Left ventricle myocardium superior (tissue), 1 donor: ENCODE measurements around the gene EVL. TPM values are rescaled to one million over a fixed set of nuclear protein-coding genes. Genes with fewer than 3 reads are reported as not detected.
"Not testable (repeated sequence)": the region's sequence is repeated elsewhere in the genome, so short reads cannot be mapped to it uniquely, and the experiment has no call there.

ENCODE experiments used
- ATAC-seq: fragments of 200-7000 bp; cut with Tn5 transposase; one replicate; pipeline ENCODE4 v1.9.1; 2020; ENCODE audit warnings: mild to moderate bottlenecking, moderate library complexity
- DNase-seq: peaks from one replicate; pipeline ENCODE4 v3.0.0-alpha.2; 2020
- intact Hi-C: fragments of 100-400 bp; cut with micrococcal nuclease; formaldehyde crosslinking; loops from one replicate; pipeline ENCODE4 v1.11.0; 2022
- long read RNA-seq: library from polyadenylated mRNA; unstranded; transcript quantifications from one replicate; pipeline ENCODE4 v2.0.0, GENCODE V29; 2021
- total RNA-seq: library from RNA; stranded (reverse); fragmentation: NEBNext Ultra II Directional; extraction: Animal tissue kit (Norgen Biotek cat#: 25700); gene quantifications from one replicate; pipeline ENCODE4 v1.2.1, GENCODE V29; 2021
- donor health status: DM: no; HTN: yes; CAD: no; lungs with severe emphysema.

EVL gene, protein sequence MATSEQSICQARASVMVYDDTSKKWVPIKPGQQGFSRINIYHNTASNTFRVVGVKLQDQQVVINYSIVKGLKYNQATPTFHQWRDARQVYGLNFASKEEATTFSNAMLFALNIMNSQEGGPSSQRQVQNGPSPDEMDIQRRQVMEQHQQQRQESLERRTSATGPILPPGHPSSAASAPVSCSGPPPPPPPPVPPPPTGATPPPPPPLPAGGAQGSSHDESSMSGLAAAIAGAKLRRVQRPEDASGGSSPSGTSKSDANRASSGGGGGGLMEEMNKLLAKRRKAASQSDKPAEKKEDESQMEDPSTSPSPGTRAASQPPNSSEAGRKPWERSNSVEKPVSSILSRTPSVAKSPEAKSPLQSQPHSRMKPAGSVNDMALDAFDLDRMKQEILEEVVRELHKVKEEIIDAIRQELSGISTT
- 54.4 TPM for total RNA-seq
- long read RNA-seq, transcript EVL-202 (14 exons, 2,353 nt): major isoform, 13 of 32 reads
- long read RNA-seq, partial matches to known transcripts: 9 of 32 reads
- long read RNA-seq, other reads (novel, unspliced or antisense): 8 of 32 reads

DNA sequence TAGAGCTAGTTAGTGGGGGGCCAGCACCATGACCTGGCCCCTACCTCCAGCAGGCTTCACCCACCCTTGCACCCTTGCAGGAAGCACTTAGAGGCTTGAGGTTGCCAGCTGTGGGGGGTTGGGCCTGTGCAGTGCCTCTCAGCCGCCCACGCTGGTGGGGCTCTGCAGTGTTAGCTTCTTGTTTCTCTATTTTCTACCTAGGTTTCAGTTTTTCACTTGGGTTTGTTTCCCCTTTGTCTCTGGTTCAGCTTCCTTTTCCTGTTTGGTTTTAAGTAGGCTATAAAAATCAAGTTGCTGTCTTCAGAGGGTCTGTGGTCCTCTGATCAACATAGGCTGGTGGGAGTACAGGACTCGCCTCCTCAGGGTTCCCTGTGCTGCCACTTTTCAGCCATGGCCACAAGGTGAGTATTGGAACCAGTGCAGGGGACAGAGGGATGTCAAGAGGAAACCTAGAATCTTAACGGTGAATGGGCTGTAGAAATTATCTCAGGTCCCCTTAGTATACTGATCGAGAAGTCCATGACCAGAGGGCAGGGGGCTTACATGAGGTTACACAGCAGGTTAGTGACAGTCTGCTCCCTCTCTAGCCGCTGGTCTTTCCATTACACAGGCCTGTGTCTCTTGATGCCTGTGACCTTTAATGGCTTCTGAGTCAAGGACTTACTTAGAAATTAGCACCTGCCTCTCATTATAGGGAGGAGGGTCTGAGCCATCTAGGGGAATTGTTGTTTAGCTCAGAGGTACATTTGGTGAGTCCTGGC, at the start of gene EVL:
Gene EVL, plus strand, starts transcription at position 312 of the 761 bp plus-strand sequence. Its CDS starts 79 bp downstream, at position 391.
- ATAC-seq (peak; percentile 65), DNase-seq (peak; percentile 58)
- intact Hi-C loops: no loop called here

DNA sequence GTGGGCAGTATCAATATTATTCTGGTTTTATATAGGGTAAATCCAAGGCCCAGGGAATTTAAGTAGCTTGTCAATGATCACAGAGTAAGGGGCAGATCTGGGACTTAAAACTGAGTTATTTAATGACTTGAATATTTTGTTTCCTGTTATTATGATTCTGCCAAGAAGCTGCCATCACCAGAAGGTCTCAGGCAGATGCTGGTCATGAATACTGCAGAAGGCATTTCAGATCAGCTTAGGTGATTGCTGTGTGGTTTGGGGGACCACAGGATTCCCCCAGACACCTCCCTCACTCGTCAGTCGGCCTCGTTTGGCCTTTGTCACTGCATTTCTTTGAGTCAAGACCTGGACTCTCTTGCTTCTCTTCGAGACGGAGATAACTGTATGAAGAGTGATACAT, 47.7 kb upstream of the EVL start:
- intact Hi-C loops: no loop called here
- no peak for DNase-seq
- no peak for ATAC-seq

DNA sequence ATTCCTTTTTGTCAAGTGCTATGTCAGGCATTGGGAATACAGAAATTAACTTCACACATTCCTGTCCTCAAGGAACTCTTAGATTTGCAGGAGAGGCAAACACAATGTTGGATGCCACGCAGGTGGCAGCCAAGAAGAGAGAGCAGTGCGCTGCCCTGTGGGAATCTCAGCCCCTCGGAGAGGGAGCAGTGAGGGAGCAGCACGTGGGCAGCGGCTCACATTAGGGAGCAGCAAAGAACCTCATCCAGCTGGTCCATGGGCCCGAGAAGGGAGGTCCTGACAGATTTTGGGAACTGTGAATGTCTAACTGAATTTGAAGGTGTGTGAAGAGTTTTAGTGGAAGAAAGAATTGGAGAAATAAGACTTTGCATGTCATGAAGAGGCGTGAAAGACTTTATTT, 47.2 kb upstream of the EVL start:
- intact Hi-C loops: no loop called here
- DNase-seq (no peak), ATAC-seq (no peak)

DNA sequence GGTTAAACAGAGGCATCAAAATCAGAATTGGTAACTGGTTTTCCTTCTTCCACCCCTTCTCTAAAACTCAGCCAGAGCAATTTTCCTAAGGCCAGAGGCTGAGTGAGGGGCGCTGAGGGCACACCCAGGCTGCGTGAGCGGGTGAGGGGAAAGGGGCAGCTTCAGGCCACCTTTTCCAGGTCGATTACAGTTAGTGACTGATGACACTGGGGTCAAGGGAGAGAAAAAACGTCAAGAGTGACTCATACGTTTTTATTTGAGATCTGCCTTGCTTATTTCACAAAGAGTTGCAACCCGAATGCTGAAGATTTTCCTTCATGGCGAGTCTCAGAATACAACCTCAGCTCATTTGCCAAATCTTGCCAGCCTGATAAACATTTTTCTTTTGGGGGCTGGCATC, 46.7 kb upstream of the EVL start:
- ATAC-seq (no peak), DNase-seq (no peak)
- intact Hi-C loops: no loop called here

DNA sequence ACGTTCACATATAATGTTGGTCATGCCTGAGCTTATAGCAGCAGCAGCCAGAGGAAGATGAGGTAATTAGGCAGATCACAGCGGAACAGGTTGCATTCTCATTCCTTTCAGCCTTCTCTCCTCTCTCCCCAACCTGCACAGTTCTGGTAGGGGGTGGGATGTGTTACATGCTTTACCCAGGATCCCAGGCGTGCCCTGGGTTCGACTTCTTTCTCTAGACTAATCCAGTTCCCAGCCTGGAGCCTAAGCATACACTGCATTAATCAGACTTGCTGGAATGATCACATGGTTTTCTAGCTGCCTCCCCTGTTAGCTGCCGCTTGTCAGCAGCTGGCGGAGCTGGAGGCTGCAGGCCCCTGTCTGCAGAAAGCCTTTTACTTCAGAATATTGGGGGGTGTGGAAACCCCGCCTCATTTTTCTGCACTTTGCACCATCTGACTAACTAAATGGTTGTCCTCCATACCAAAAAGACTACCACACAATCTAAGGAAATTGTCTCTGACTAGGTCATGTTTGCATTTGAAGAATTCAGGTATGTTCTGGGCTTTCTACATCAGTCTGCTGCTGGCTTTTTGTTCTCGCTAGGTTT, 46.0 kb upstream of the EVL start:
- no peak for DNase-seq
- intact Hi-C loops: no loop called here
- peak; percentile 74 for ATAC-seq

DNA sequence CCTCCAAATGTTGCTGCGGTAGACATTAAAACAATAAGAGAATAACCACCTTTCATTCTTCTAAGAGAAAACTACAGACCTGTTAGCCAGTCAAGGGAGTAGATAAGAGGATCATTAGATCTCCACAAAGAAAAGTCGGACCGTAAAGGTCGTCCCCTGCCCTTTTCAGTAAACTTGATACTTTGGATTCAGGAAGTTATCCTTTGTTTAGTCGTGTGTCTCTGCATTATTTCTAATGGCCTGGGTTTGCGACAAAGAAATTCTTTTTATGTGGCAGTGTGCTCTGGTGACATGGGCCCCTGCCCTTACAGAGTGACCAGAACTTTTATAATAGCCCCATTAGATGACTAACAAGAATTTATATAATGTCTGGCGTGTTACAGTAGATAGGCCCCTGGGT, 44.6 kb upstream of the EVL start:
- intact Hi-C loops: no loop called here
- DNase-seq (no peak), ATAC-seq (no peak)

DNA sequence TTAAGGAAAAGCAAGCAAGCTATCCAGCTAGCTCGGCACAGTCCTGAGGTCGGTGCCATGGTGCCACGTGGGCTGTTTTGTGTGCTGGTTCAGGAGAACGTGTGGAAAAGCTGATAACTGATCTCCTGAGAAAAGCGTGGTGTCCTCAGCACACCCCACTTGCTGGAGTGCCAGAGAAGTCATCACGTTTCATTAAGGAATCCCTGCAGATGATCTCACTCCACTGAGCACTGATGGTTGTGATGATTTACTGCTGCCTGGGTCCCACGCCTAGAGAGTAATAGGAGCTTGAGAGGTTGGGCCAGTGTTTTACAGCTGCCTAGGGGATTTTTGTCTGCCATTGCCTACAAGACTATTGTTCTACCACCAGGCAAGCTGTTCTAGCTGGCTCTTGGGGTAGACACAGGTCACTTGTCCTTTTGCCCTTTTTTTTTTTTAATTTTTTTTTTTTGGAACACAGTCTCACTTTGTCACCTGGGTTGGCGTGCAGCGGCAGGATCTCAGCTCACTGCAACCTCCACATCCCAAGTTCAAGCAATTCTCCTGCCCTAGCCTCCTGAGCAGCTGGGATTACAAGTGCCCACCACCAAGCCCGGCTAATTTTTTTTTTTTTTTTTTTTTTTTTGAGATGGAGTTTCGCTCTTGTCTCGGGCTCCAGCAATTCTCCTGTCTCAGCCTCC, 42.3 kb upstream of the EVL start:
- ATAC-seq (peak; percentile 82), DNase-seq (peak; percentile 54)
- intact Hi-C loops: no loop called here

DNA sequence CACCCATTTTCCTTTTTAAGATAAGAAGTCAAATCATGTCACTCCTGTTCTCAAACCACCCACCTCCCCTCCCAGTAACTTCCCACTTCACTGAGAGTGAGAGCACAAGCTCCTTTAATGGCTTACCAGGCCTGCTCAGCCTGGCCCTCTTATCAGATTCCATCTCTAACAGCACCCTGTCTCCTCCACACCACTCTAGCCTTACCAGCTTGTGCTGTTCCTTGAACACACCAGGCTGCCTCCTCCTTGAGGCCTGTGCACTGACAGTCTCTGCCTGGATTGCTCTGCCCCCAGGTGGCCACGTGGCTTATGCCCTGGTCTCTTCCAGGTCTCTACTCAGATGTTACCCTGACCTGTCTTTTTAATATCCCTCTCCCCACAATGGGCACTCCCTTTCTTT, 40.1 kb upstream of the EVL start:
- intact Hi-C loops: no loop called here
- DNase-seq: no peak
- ATAC-seq: peak; percentile 41

DNA sequence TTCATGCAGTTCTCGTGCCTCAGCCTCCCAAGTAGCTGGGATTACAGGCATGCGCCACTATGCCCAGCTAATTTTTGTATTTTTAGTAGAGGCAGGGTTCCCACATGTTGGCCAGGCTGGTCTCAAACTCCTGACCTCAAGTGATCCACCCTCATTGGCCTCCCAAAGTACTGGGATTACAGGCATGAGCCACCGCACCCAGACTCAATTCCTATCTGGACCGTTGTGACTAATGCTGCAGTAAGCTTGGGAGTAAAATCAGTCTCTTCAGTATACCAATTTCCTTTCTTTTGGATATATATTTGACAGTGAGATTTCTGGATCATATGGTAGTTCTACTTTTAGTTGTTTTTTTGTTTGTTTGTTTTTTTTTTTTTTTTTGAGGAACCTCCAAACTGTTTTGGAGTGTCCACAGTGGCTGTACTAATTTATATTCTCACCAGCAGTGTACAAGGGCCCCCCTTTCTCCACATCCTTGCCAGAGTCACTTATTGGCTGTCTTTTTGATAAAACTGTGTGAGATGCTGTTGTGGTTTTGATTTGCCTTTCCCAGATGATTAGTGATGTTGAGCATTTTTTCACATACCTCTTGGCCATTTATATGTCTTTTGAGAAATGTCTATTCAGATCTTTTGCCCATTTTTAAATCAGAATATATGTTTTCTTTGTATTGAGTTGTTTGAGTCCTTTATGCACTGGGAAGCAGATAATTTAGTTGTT, 37.3 kb upstream of the EVL start:
- no peak for DNase-seq
- no peak for ATAC-seq
- intact Hi-C loops: no loop called here

DNA sequence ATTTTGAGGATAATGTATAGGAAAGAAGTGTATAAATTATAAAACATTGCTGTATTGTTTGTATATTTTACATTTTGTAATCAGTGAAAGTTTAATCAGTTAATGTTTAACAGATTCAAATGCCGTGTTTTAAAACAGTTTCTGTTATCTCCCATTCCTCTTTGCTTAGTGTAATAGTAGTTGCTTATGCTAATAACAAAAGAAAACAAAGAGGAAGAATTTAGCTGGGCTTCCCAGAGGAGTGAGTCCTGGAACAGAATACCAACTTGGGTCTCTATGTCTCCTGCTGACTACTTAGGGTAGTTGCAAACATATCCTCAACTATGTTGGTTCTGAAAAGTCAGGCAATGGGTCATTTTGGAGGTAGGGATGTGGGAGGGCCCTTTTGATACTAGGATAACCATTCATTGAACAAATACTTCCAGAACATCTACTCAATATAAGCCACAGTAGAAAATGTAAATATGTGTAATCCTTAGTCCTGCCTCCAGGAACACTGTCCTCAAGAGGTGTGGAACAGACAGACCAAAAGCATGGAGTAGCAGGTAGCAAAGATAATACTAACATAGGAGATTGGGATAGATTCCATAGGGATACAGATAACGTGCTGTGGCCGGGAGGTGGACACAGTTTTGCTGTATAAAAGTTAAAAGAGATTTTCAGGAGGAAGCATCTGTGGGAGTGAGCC, 36.1 kb upstream of the EVL start:
- intact Hi-C loops: no loop called here
- no peak for ATAC-seq
- no peak for DNase-seq

DNA sequence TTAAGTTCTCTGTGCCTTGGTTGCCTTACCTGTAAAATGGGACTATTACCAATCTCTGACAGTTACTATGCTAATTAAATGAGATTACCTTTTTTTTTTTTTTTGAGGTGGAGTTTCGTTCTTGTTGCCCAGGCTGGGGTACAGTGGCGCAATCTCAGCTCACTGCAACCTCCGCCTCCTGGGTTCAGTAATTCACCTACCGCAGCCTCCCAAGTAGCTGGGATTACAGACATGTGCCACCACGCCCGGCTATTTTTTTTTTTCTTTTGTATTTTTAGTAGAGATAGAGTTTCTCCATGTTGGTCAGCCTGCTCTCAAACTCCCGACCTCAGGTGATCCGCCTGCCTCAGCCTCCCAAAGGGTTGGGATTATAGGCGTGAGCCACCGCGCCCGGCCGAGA, 35.2 kb upstream of the EVL start:
- intact Hi-C loops, ATAC-seq, DNase-seq: not testable (repeated sequence)

DNA sequence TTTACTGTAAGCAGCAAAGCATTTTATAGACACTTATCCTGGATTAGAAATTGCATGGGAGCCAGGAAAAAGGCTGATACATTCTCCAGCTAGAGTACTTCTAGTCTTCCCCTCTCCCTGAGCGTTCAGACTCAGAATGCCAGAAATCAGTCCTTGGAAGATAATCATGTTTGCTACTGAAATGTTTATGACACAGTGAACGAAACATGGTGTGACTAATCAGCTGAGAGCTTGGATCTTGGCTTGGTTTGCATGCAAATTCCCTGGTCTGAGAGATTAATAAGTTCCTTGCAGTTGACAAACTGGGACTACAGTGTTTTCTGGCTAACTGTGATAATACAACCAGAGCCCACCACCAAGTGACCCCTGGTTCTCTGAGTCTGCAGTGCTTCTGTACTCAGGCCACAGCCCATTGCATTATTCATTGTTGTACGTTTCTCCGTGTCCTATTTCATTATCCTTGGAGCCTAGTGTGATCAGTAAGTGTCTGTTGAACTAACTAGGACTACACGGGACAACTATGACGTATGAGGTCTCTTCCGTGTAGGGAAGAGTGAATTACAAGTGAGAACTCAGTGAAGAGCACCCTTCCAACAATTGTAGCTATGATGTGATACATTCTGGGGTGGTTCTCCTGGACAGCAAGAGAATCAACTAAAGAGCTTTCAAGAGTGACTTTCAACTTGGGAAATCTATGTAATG, 34.6 kb upstream of the EVL start:
- ATAC-seq: peak; percentile 77
- no peak for DNase-seq
- intact Hi-C loops: no loop called here

DNA sequence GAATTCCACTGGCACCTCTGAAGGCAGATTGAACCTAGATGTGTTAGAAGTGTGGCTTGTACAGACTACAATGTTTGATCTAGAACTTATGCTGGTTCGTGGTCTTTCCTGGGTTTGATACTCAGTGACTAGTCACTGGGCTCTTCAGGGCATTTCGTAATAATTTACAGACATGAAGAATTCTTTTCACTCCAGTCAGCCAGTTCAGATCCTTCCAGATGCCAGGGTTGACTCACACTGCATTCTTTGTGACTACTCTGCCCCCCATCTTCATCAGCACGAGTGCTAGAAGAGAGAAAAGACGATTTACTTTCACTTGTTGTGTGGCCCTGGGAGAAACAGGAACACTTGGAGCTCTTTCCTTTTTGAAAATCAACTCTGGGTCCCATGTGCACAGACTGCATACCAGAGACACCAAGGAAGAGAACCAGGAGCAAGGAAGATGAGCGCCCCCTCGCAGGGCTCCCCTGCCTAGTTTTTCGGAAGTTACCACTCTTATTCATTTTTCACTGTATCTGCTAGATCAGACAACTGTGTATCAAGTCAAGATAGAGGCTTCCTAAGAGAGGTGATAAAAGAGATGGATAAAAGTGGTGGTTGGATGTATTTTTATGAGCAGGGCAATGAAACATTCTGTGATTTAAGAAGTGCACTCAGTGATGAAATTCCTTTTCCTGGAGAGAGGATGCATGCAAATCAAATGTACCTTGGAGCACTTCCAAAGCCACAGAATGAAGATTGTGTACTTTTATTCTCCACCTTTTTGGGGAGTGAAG, 33.5 kb upstream of the EVL start:
- peak; percentile 88 for ATAC-seq
- DNase-seq: no peak
- intact Hi-C loops: no loop called here

DNA sequence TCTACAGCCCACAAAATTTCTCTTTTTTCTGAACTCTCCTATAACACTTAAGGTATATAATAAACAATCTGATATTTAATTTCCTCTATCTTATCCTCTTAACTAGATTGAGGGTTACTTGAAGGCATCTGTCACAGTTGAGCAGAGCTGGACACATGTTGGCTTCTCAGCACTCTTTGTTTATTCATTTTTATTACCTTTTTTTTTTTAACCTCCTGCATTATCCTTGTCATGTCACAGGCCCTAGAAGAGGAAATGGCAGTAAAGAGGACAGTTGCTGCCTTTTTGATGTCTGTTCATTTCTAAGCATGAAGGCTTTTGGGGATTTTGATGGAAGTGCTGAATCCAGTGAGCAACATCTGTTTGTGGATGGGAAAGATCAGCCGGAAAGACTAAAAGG, 32.5 kb upstream of the EVL start:
- ATAC-seq: no peak
- DNase-seq: no peak
- intact Hi-C loops: no loop called here

DNA sequence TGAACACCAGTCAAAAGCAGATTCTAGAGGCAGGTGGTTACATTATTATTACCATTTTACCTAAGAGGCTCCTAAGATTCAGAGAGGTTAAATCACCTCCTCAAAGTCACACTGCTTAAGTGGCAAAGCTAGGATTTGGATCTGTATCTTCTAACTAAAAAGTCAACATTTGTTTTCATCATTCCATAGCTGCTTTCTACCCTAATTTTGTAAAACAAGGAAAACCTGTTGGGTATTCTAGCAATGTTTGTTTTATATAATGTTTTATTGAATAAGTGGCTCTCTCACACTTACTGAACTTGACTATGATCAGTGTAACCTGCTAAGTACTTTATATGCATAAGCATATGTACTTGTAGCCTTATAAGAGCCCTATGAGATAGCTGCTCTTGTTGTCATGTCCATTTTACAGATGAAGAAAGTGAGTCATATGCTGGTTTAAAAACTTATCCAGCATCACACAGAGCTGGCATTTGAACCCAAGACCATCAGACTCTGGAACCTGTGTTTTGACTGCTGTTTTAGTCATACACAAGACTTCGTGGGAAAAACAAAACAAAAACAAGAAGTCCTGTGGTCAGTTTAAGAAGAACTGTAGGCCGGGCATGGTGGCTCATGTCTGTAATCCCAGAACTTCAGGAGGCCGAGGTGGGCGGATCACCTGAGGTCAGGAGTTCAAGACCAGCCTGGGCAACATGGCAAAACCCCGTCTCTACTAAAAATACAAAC, 31.7 kb upstream of the EVL start:
- intact Hi-C loops: no loop called here
- no peak for DNase-seq
- no peak for ATAC-seq

DNA sequence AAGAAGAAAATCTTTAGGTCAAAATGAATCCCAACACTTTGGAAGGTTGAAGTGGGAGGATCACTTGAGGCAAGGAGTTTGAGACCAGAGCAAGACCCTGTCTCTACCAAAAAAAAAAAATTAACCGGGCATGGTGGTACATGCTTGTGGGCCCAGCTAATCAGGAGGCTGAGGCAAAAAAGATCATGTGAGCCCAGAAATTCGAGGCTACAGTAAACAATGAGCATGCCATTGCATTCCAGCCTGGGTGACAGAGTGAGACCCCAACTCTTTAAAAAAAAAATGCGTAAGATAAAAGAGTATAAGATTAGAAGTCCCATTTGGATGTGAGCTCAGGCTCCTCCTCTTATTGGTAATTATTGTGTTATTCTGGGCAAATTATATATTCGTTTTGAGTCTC, 30.8 kb upstream of the EVL start:
- DNase-seq: no peak
- ATAC-seq: no peak
- intact Hi-C loops: no loop called here
